Trophoblast cell (in vitro differentiated cells and primary cell): ENCODE measurements around the gene WDPCP. TPM values are rescaled to one million over a fixed set of nuclear protein-coding genes. Genes with fewer than 3 reads are reported as not detected.

Experiments
- DNase-seq, 2 donors: peaks; one replicate each; pipeline ENCODE4 v3.0.0-alpha.2; 2016
- H2AFZ ChIP-seq: 2 replicates; pipeline ENCODE4 v1.6.1; 2013; ENCODE audit warnings: low read length, moderate library complexity, mild to moderate bottlenecking; ENCODE audit not compliant: insufficient read depth, poor library complexity
- H2AK5ac ChIP-seq: 2 replicates; pipeline ENCODE4 v1.6.1; 2013; ENCODE audit warnings: mild to moderate bottlenecking, low read length
- H2BK120ac ChIP-seq: 2 replicates; pipeline ENCODE4 v1.6.1; 2013; ENCODE audit warnings: low read length, mild to moderate bottlenecking, moderate library complexity; ENCODE audit not compliant: insufficient read depth, poor library complexity
- H2BK12ac ChIP-seq: 2 replicates; pipeline ENCODE4 v1.6.1; 2013; ENCODE audit warnings: mild to moderate bottlenecking, low read length, moderate library complexity
- H2BK5ac ChIP-seq: 2 replicates; pipeline ENCODE4 v1.6.1; 2013; ENCODE audit warnings: low read length, low read depth, moderate library complexity, mild to moderate bottlenecking; ENCODE audit not compliant: poor library complexity
- H3K14ac ChIP-seq: 2 replicates; pipeline ENCODE4 v1.6.1; 2013; ENCODE audit warnings: mild to moderate bottlenecking, low read length
- H3K18ac ChIP-seq: 2 replicates; pipeline ENCODE4 v1.6.1; 2013; ENCODE audit warnings: mild to moderate bottlenecking, low read length
- H3K23ac ChIP-seq: 2 replicates; pipeline ENCODE4 v1.6.1; 2013; ENCODE audit warnings: low read length
- H3K27ac ChIP-seq: 2 replicates; pipeline ENCODE4 v1.5.1; 2013; ENCODE audit warnings: low read depth, mild to moderate bottlenecking, inconsistent platforms, low read length, moderate library complexity
- H3K27me3 ChIP-seq: 2 replicates; pipeline ENCODE4 v1.6.1; 2013; ENCODE audit warnings: inconsistent platforms, mild to moderate bottlenecking, low read length, moderate library complexity; ENCODE audit not compliant: insufficient read depth
- H3K36me3 ChIP-seq, 2 experiments: 1 replicate in 1 of 2; 2 replicates in 1 of 2; pipeline ENCODE4 v1.6.1; 2013; ENCODE audit warnings: low read length in 2 of 2, mild to moderate bottlenecking in 2 of 2, moderate library complexity in 1 of 2; ENCODE audit not compliant: insufficient read depth in 2 of 2, control insufficient read depth in 1 of 2
- H3K4ac ChIP-seq: 2 replicates; pipeline ENCODE4 v1.6.1; 2013; ENCODE audit warnings: low read depth, mild to moderate bottlenecking, low read length, moderate library complexity
- H3K4me1 ChIP-seq, 2 experiments: 1 replicate in 1 of 2; 2 replicates in 1 of 2; pipeline ENCODE4 v1.6.1; 2013; ENCODE audit warnings: low read length in 2 of 2, mild to moderate bottlenecking in 2 of 2, moderate library complexity in 1 of 2; ENCODE audit not compliant: insufficient read depth in 2 of 2, control insufficient read depth in 1 of 2
- H3K4me2 ChIP-seq: 2 replicates; pipeline ENCODE4 v1.6.1; 2013; ENCODE audit warnings: inconsistent platforms, mild to moderate bottlenecking, low read length, moderate library complexity
- H3K4me3 ChIP-seq: 2 replicates; pipeline ENCODE4 v1.5.1; 2013; ENCODE audit warnings: mild to moderate bottlenecking, low read depth, low read length, inconsistent platforms
- H3K79me1 ChIP-seq: one replicate; pipeline ENCODE4 v1.6.1; 2013; ENCODE audit warnings: low read length
- H3K79me2 ChIP-seq: 2 replicates; pipeline ENCODE4 v1.6.1; 2013; ENCODE audit warnings: low read length, mild to moderate bottlenecking; ENCODE audit not compliant: control insufficient read depth, insufficient read depth, poor library complexity
- H3K9ac ChIP-seq: 2 replicates; pipeline ENCODE4 v1.6.1; 2013; ENCODE audit warnings: mild to moderate bottlenecking, low read length
- H3K9me3 ChIP-seq: 2 replicates; pipeline ENCODE4 v1.6.1; 2013; ENCODE audit warnings: low read depth, mild to moderate bottlenecking, control low read depth, inconsistent platforms, low read length; ENCODE audit not compliant: insufficient read depth
- H4K12ac ChIP-seq: 2 replicates; pipeline ENCODE4 v1.6.1; 2013; ENCODE audit warnings: low read depth, mild to moderate bottlenecking, low read length, moderate library complexity
- H4K8ac ChIP-seq: 2 replicates; pipeline ENCODE4 v1.6.1; 2013; ENCODE audit warnings: low read depth, mild to moderate bottlenecking, low read length, moderate library complexity
- H4K91ac ChIP-seq: one replicate; pipeline ENCODE4 v1.6.1; 2013; ENCODE audit warnings: low read depth, mild to moderate bottlenecking, low read length, moderate library complexity
- WGBS: extraction: QIAGEN DNeasy Blood & Tissue Kit; methylation state at CpG from one replicate; pipeline ENCODE4 v1.1.7; 2013; ENCODE audit warnings: missing lambda C conversion rate; ENCODE audit not compliant: insufficient read length, insufficient coverage; ENCODE audit errors: extremely low coverage; 5-methylcytosine and 5-hydroxymethylcytosine counted together
- polyA plus RNA-seq: library from polyadenylated mRNA; stranded (reverse); fragments of 200-250 nt; gene quantifications from 2 replicates; pipeline ENCODE4 v1.2.3, GENCODE V29; 2013

Gene WDPCP
- 3.1 TPM in 2 replicates for polyA plus RNA-seq

GRCh38 chr2:63588385-63589147 is at the start of gene WDPCP, which contains the start of gene MDH1:
WDPCP (minus strand) TSS chr2:63588477; CDS start chr2:63588271, 206 bp downstream.
MDH1 (plus strand) TSS chr2:63588963; CDS start chr2:63589044, 81 bp downstream.
- no CpG with 5 or more reads among the region's 44 CpGs for WGBS
- Histone ChIP-seq H3K27ac (peak within 1 kb of the TSS; percentile 65), H3K79me2 (peaks cover 7% of the 10 kb centered on the region), H4K12ac (peak within 1 kb of the TSS; percentile 77), H3K79me1 (peaks cover 9% of the 10 kb centered on the region), H3K9me3 (no peaks in the 10 kb centered on the region), H3K23ac (no peak within 1 kb of the TSS), H3K18ac (peak within 1 kb of the TSS; percentile 83), H4K8ac (peak within 1 kb of the TSS; percentile 94), H4K91ac (peak within 1 kb of the TSS; percentile 52), H3K4ac (peak within 1 kb of the TSS; percentile 71), H3K4me3 (peak within 1 kb of the TSS; percentile 86), H2BK5ac (peak within 1 kb of the TSS; percentile 65), H3K36me3 (peaks cover 0 to 2% of the 10 kb centered on the region in 2 experiments), H3K14ac (peak within 1 kb of the TSS; percentile 71), H3K4me1 (peaks cover 0 to 2% of the 10 kb centered on the region in 2 experiments), H3K27me3 (peaks cover 2% of the 10 kb centered on the region), H2BK12ac (peak within 1 kb of the TSS; percentile 1), H2AK5ac (no peak within 1 kb of the TSS), H3K9ac (peak within 1 kb of the TSS; percentile 94), H3K4me2 (peak within 1 kb of the TSS; percentile 94), H2BK120ac (peak within 1 kb of the TSS; percentile 57), H2AFZ (peak within 1 kb of the TSS; percentile 97)
- DNase-seq: peak; percentile 99 to 100

- Histone ChIP-seq H3K27me3 (no peaks in the 10 kb centered on the region), H2AK5ac (no peak overlapping the region), H3K14ac (no peak overlapping the region), H3K9ac (no peak overlapping the region), H4K91ac (no peak overlapping the region), H3K27ac (no peak overlapping the region), H3K36me3 (peaks cover 1 to 9% of the 10 kb centered on the region in 2 experiments), H4K12ac (no peak overlapping the region), H2BK12ac (no peak overlapping the region), H3K9me3 (peaks cover 9% of the 10 kb centered on the region), H4K8ac (no peak overlapping the region), H3K4ac (no peak overlapping the region), H3K79me2 (no peaks in the 10 kb centered on the region), H3K23ac (no peak overlapping the region), H2BK120ac (no peak overlapping the region), H3K4me2 (no peak overlapping the region), H3K79me1 (no peaks in the 10 kb centered on the region), H3K4me3 (no peak overlapping the region), H3K18ac (no peak overlapping the region), H2AFZ (no peak overlapping the region), H2BK5ac (no peak overlapping the region), H3K4me1 (peaks cover 0 to 3% of the 10 kb centered on the region in 2 experiments)
- no CpG with 5 or more reads among the region's 2 CpGs for WGBS
- DNase-seq: no peak
Measured at GRCh38 chr2:63632382-63632781, 44.1 kb upstream of the WDPCP start.

GRCh38 chr2:63631501-63631900 is 43.2 kb upstream of the WDPCP start:
- Histone ChIP-seq H3K9me3 (peaks cover 11% of the 10 kb centered on the region), H2AK5ac (no peak overlapping the region), H3K18ac (no peak overlapping the region), H2BK120ac (no peak overlapping the region), H4K12ac (no peak overlapping the region), H3K36me3 (peaks cover 1 to 9% of the 10 kb centered on the region in 2 experiments), H3K4me1 (peaks cover 0 to 3% of the 10 kb centered on the region in 2 experiments), H3K27ac (no peak overlapping the region), H3K14ac (no peak overlapping the region), H3K9ac (peak overlapping the region; percentile 63), H3K4me3 (no peak overlapping the region), H2BK5ac (no peak overlapping the region), H4K91ac (no peak overlapping the region), H3K79me2 (no peaks in the 10 kb centered on the region), H3K4ac (no peak overlapping the region), H3K23ac (no peak overlapping the region), H3K79me1 (no peaks in the 10 kb centered on the region), H2AFZ (no peak overlapping the region), H3K27me3 (no peaks in the 10 kb centered on the region), H2BK12ac (no peak overlapping the region), H3K4me2 (no peak overlapping the region), H4K8ac (no peak overlapping the region)
- no CpG with 5 or more reads among the region's 1 CpG for WGBS
- DNase-seq: no peak

DNA sequence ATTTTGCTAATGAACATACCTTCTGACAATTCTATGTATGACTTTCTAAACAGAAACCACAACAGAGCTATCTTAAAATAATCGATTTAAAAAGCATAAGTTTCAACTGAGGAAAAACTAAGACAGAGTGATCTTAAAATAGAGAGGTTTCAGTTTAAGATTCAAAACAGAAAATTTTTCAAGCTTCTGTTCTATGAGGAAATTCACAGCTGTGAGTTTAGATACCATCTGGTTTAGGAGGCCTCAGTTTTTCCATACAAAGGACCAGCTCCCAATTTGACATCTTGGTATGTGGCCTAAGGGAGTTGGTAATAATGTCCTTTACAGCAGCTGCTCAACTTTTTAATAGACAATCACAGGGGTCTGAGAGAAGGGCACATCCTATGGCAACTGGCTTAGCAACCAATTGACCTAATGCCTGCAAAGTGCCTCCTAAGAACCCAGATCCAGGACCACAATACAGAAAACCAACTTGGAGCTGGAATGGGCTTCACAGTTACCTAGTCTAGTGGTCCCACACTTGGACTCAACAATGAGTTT is 40.2 kb upstream of the WDPCP start:
- Histone ChIP-seq H4K8ac (no peak overlapping the region), H3K18ac (no peak overlapping the region), H2BK120ac (no peak overlapping the region), H4K12ac (no peak overlapping the region), H3K79me1 (no peaks in the 10 kb centered on the region), H2AFZ (no peak overlapping the region), H3K4ac (no peak overlapping the region), H2AK5ac (no peak overlapping the region), H4K91ac (no peak overlapping the region), H3K36me3 (peaks cover 1 to 9% of the 10 kb centered on the region in 2 experiments), H2BK5ac (no peak overlapping the region), H3K14ac (no peak overlapping the region), H3K27me3 (no peaks in the 10 kb centered on the region), H3K23ac (no peak overlapping the region), H3K27ac (no peak overlapping the region), H3K4me2 (no peak overlapping the region), H3K9me3 (peaks cover 11% of the 10 kb centered on the region), H3K4me1 (peaks cover 0 to 3% of the 10 kb centered on the region in 2 experiments), H3K79me2 (no peaks in the 10 kb centered on the region), H3K9ac (no peak overlapping the region), H3K4me3 (no peak overlapping the region), H2BK12ac (no peak overlapping the region)
- DNase-seq: peak in 1 of 2 donors; percentile 20
- WGBS: no CpG with 5 or more reads among the region's 1 CpG
